Neuron (in vitro differentiated cells): ENCODE data around the gene CGNL1.
A peak's percentile ranks its signal among the peaks of the same experiment; 100 is the strongest.

Experiments
- H2AFZ ChIP-seq: one replicate; pipeline ENCODE4 v1.6.1; 2013; ENCODE audit warnings: low read depth, mild to moderate bottlenecking, inconsistent platforms, low read length, moderate library complexity
- H3K27me3 ChIP-seq: one replicate; pipeline ENCODE4 v1.6.1; 2013; ENCODE audit warnings: low read length; ENCODE audit not compliant: insufficient read depth
- H3K36me3 ChIP-seq: one replicate; pipeline ENCODE4 v1.6.1; 2013; ENCODE audit warnings: low read length; ENCODE audit not compliant: insufficient read depth
- H3K4me1 ChIP-seq: one replicate; pipeline ENCODE4 v1.6.1; 2013; ENCODE audit warnings: low read length; ENCODE audit not compliant: insufficient read depth
- H3K4me3 ChIP-seq: 2 replicates; pipeline ENCODE4 v1.5.1; 2013; ENCODE audit warnings: mild to moderate bottlenecking, low read length, moderate library complexity
- H3K9me3 ChIP-seq: one replicate; pipeline ENCODE4 v1.6.1; 2013; ENCODE audit warnings: low read length

Gene CGNL1

DNA sequence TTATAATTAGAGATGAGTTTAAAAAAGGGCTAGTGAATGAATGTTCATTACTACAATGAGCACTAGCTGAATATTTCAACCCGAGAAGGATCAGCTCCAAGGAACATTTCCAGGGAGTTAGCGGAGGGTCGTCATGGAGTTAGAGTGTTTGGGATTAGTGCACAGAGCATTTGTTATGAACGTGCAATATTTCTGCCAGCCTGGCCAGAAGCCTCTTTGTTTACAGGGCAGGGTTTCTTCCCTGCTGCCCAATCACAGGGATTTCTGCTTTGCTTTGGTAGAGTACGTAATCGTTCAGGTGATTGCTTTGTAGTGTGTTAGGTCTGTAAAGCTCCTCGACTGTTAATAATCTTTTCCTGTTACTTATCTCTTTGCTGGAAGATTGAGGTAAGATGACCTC lies 5.9 kb downstream of the CGNL1 start:
- H3K27me3 ChIP-seq: no peaks in the 10 kb centered on the region
- no peak overlapping the region for H2AFZ ChIP-seq
- peaks cover 17% of the 10 kb centered on the region for H3K4me1 ChIP-seq
- no peaks in the 10 kb centered on the region for H3K9me3 ChIP-seq
- H3K4me3 ChIP-seq: no peak overlapping the region
- H3K36me3 ChIP-seq: no peaks in the 10 kb centered on the region

DNA sequence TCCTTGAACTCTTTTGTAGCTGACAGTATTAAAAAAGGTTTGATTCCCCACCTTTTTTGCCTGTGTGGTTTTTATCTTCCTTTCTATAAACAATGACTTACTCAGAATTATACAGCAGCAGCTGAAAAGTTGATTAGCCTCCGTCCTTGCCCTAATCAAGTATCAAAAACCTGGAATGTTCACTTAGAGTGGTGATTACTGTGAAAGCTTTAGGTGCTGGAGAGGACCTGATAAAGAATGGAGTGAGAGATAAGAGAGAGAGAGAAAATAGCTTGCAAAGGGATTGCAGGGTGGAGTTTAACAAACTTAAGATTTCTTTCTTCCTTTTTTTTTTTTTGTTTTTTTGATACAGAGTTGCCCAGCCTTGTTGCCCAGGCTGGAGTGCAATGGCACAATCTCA lies 6.7 kb downstream of the CGNL1 start:
- H3K4me1 ChIP-seq: peaks cover 22% of the 10 kb centered on the region
- no peak overlapping the region for H3K4me3 ChIP-seq
- H3K36me3 ChIP-seq: no peaks in the 10 kb centered on the region
- no peaks in the 10 kb centered on the region for H3K9me3 ChIP-seq
- no peaks in the 10 kb centered on the region for H3K27me3 ChIP-seq
- no peak overlapping the region for H2AFZ ChIP-seq

- Histone ChIP-seq H3K9me3 (no peaks in the 10 kb centered on the region), H3K27me3 (no peaks in the 10 kb centered on the region), H3K4me1 (peaks cover 28% of the 10 kb centered on the region), H3K36me3 (no peaks in the 10 kb centered on the region), H3K4me3 (no peak overlapping the region), H2AFZ (no peak overlapping the region)
These were observed 7.7 kb downstream of the CGNL1 start for GRCh38 chr15:57384024-57384423.

DNA sequence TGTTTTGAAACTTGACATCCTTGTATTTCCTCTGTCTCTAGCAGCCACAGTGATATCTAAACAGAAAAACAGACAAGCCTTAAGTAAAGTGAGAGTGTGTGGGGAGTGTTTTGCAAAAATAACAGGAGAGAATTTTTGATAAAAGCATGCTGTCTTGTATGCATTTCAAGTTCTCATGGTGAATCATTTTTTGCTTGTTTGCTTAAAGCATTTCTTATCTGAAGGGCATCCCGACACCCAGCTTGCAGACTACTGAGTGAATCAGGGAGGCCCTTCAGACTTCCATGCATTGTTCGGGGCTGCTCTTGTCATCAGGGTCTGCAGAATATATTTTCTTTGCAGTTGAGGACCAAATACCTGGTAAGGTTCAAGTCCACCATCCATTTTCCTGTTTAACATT lies 8.5 kb downstream of the CGNL1 start:
- no peaks in the 10 kb centered on the region for H3K36me3 ChIP-seq
- no peaks in the 10 kb centered on the region for H3K9me3 ChIP-seq
- no peak overlapping the region for H3K4me3 ChIP-seq
- peaks cover 28% of the 10 kb centered on the region for H3K4me1 ChIP-seq
- no peak overlapping the region for H2AFZ ChIP-seq
- no peaks in the 10 kb centered on the region for H3K27me3 ChIP-seq

- H3K36me3 ChIP-seq: no peaks in the 10 kb centered on the region
- no peak overlapping the region for H2AFZ ChIP-seq
- no peaks in the 10 kb centered on the region for H3K9me3 ChIP-seq
- H3K4me1 ChIP-seq: peaks cover 28% of the 10 kb centered on the region
- H3K27me3 ChIP-seq: no peaks in the 10 kb centered on the region
- no peak overlapping the region for H3K4me3 ChIP-seq
These were observed 9.7 kb downstream of the CGNL1 start for GRCh38 chr15:57385923-57386390.

GRCh38 chr15:57386976-57387375 lies 10.7 kb downstream of the CGNL1 start:
- H3K9me3 ChIP-seq: no peaks in the 10 kb centered on the region
- no peak overlapping the region for H3K4me3 ChIP-seq
- no peaks in the 10 kb centered on the region for H3K36me3 ChIP-seq
- peaks cover 29% of the 10 kb centered on the region for H3K4me1 ChIP-seq
- H2AFZ ChIP-seq: no peak overlapping the region
- H3K27me3 ChIP-seq: no peaks in the 10 kb centered on the region

DNA sequence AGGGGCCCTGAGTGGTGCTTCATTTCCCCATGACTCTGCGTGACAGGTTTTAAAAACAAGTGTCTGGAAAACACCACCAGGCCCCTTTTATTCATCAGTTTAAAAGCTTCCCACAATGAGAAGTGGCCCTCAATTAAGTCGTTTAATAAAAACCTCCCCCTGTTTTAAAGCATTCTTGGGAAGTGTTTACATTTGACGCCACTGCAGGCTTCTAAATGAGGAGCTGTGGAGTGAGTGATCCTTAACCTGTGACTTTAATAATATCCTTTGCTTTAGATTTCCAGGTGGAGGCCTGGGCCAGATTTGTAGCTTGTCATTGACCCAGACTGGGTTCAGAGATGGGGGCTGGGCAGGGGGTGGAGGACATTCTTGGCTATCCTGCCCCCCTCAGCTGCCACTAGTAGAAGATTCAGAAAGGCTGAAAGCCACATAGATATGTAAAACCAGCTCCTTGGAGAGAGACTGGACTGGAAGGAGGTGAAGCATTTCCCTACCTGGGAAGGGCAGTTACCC lies 11.3 kb downstream of the CGNL1 start:
- no peaks in the 10 kb centered on the region for H3K27me3 ChIP-seq
- peak overlapping the region; percentile 43 for H2AFZ ChIP-seq
- H3K4me3 ChIP-seq: no peak overlapping the region
- H3K36me3 ChIP-seq: no peaks in the 10 kb centered on the region
- H3K4me1 ChIP-seq: peaks cover 29% of the 10 kb centered on the region
- no peaks in the 10 kb centered on the region for H3K9me3 ChIP-seq

DNA sequence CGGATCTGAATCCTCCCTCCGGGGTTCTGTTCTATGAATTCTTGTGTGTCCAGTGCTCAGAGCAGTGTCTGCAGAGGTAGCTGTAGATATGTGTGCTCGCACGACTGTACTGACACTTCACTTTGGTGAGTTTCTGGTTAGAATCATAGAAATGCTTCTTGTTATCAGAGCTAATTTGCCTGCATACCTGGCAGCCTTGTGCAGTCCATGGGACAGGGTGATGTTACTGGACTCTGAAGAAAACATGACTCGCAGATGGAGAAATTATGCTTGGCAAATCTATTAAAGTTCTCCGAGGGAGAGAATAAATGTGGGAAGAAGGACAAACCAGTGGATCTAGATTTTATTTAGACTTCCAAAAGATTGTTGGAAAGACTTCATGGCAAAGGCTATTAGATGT lies 12.2 kb downstream of the CGNL1 start:
- no peak overlapping the region for H2AFZ ChIP-seq
- no peaks in the 10 kb centered on the region for H3K9me3 ChIP-seq
- H3K4me1 ChIP-seq: peaks cover 28% of the 10 kb centered on the region
- H3K27me3 ChIP-seq: no peaks in the 10 kb centered on the region
- no peaks in the 10 kb centered on the region for H3K36me3 ChIP-seq
- H3K4me3 ChIP-seq: no peak overlapping the region

DNA sequence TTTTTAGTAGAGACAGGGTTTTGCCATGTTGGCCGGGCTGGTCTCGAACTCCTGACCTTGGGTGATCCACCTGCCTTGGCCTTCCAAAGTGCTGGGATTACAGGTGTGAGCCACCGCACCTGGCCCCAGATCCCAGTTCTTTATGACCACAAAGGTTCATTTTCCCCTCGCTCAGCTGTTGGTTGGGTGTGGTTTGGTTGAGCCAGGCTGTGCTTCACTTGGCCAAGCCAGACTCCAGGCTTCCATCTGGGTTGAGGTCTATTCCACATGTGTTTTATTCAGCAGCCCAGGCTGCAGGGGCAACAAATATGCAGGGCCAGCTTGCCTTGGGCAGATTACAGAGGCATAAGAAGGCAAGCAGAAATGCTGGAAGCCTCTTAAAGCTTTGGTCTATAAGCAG lies 13.7 kb downstream of the CGNL1 start:
- Histone ChIP-seq H3K4me1 (peaks cover 36% of the 10 kb centered on the region), H3K9me3 (no peaks in the 10 kb centered on the region), H3K27me3 (no peaks in the 10 kb centered on the region), H3K4me3 (no peak overlapping the region), H3K36me3 (no peaks in the 10 kb centered on the region), H2AFZ (no peak overlapping the region)

GRCh38 chr15:57390583-57390982 lies 14.3 kb downstream of the CGNL1 start:
- H3K36me3 ChIP-seq: no peaks in the 10 kb centered on the region
- H3K4me3 ChIP-seq: no peak overlapping the region
- H2AFZ ChIP-seq: no peak overlapping the region
- H3K4me1 ChIP-seq: peaks cover 41% of the 10 kb centered on the region
- H3K27me3 ChIP-seq: no peaks in the 10 kb centered on the region
- H3K9me3 ChIP-seq: no peaks in the 10 kb centered on the region

DNA sequence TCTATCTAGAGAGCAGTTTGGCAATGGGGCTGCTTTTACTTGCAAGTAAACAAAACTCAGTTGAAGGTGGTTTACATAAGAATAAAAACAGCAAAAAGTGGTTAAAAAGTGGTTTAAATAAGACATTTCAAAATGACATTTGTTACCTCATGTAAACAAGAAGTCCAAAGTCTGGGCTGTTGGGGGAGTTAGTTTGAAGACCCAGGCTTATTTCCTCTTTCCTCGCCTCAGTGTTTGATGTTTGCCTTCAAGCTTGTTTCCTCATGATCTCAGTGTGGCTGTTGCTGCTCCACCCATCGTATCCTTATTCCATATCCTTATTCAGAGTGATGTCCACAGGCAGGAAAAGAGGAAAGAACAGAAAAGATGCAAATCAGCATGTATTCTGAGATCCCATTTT lies 15.2 kb downstream of the CGNL1 start:
- H3K4me1 ChIP-seq: peaks cover 46% of the 10 kb centered on the region
- no peak overlapping the region for H3K4me3 ChIP-seq
- H2AFZ ChIP-seq: no peak overlapping the region

GRCh38 chr15:57393061-57393460 lies 16.8 kb downstream of the CGNL1 start:
- Histone ChIP-seq H3K27me3 (no peaks in the 10 kb centered on the region), H3K36me3 (no peaks in the 10 kb centered on the region), H3K4me1 (peaks cover 33% of the 10 kb centered on the region), H2AFZ (no peak overlapping the region), H3K4me3 (no peak overlapping the region), H3K9me3 (no peaks in the 10 kb centered on the region)

More for the DNA sequence above, 15.2 kb downstream of the CGNL1 start:
- no peaks in the 10 kb centered on the region for H3K36me3 ChIP-seq
- no peaks in the 10 kb centered on the region for H3K27me3 ChIP-seq
- H3K9me3 ChIP-seq: no peaks in the 10 kb centered on the region

- no peaks in the 10 kb centered on the region for H3K27me3 ChIP-seq
These were observed 19.0 kb downstream of the CGNL1 start for GRCh38 chr15:57395292-57395691.

GRCh38 chr15:57398336-57398735 lies 22.0 kb downstream of the CGNL1 start:
- Histone ChIP-seq H3K27me3 (no peaks in the 10 kb centered on the region), H2AFZ (no peak overlapping the region), H3K4me3 (no peak overlapping the region), H3K4me1 (peaks cover 28% of the 10 kb centered on the region), H3K9me3 (peaks cover 4% of the 10 kb centered on the region), H3K36me3 (no peaks in the 10 kb centered on the region)

More at GRCh38 chr15:57395292-57395691, 19.0 kb downstream of the CGNL1 start:
- H3K36me3 ChIP-seq: no peaks in the 10 kb centered on the region
- no peaks in the 10 kb centered on the region for H3K9me3 ChIP-seq
- H3K4me3 ChIP-seq: no peak overlapping the region
- H3K4me1 ChIP-seq: peaks cover 29% of the 10 kb centered on the region
- H2AFZ ChIP-seq: no peak overlapping the region
